NK-92 treated with Interleukin-12 subunit alpha and Interleukin-12 subunit beta, amount 100 ng/mL, for 24 hours (cell line): Measurements from ENCODE around the gene TMEM178B.

Experiments
- DNase-seq: peaks from one replicate; lab custom pipeline; 2025; lab: John Stamatoyannopoulos, UW

Gene TMEM178B

DNA sequence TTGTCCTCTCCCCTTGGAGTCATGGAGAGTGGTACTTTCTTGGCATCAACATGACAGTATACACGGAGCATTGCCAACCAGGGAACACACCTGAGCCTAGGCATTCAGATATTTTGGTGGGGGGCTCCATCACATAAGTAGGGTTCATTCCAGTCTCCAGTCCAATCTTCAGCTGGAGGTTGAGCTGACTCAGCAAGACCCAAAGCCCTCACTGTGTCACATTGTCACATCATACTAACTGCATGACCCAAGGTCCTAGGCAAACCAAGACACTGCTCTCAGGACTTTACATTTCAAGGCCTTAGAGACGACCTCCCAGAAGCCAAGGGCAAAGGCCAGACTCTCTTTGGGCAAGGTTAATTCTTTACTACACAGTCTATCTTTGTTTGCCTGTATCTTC is 190.1 kb downstream of the TMEM178B start:
- no peak for DNase-seq

DNA sequence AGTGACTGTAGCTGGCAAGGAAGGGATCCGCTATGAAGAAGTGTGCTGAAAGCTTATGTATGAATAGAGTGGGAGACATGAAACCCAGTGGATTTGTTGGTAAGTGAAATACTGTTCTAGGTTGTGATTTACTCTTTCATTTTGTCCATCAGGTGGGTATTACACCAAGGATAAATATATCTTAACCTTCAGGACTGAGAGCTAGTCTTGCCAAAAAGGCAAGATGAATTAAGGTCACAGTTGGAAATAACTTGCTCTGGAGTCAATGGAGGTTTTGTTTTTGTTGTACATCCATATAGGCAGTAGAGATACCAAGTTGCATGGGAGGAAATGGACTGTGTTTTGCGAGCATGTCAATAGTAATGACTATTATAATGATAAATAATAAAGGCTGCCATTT is 190.6 kb downstream of the TMEM178B start:
- DNase-seq: no peak

DNA sequence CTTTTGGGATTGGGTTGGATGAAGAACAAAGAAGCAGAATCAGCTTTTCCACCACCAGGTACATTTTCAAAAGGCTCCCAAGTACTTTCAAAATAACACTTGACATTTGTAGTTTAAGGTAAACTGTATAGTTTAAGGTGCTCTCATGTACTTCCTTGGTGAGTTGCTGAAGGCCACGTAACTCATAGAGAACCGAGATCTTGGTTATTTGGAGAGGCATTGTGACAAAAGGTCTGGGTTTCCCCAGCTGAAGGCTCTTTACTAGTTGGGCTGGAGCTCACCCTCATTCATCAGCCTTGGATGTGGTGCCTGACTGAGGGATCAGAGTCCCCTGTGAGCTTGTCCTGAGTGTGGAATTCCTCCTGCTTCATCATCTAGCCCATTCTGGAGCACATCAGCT is 191.8 kb downstream of the TMEM178B start:
- DNase-seq: no peak

DNA sequence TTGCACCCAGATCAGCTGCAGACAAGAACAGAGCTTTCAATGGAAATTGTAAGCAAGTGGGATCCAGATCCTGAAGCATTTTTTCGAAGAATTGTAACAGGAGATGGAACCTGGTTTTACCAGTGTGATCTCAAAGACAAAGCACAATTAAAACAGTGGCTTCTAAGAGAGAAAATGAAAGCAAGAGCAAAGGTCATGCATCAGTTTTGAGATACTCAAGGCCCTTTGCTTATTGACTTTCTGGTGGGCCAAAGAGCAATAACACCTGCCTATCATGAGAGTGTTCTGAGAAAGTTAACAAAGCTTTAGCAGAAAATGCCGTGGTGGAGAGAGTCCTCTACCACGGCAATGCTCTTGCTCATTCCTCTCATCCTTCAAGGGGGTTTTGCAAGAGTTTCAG is 194.8 kb downstream of the TMEM178B start:
- no peak for DNase-seq

DNA sequence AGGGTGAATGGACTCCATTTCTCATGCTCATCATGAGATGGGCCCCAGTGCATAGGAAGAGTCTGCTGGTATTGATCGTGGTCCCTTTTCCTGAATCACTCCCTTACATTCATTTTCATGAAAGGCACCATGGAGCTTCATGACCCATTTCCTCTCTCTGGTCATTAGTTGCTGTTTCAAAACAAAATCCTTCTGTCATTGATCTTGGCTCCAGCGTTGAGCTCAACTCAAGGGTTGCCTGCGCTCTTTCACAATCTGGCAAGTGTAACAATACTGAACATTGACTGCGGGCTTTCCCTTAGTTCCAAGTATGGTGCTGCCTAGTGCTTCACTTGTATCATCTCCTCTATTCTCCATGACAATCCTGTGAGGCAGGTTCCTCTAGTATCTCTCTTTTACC is 197.6 kb downstream of the TMEM178B start:
- DNase-seq: no peak

DNA sequence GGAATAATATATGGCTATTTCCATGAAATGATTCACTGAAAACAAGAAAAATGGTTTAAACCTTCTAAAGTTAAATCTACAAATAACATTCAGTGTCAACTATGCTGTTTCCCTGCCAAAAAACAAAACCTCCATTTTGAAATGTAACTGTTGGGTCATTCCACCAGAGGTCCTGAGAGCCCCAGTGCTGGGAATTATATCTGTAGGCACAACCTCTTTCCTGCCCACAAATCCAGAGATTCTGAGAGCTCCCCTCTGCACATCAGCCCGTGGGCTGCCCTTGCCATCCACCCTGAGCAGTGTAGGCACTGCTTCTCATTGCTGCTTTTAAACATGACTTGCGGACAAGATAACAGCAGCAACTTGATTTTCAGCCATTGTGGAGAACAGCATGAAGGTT is 198.6 kb downstream of the TMEM178B start:
- DNase-seq: no peak

DNA sequence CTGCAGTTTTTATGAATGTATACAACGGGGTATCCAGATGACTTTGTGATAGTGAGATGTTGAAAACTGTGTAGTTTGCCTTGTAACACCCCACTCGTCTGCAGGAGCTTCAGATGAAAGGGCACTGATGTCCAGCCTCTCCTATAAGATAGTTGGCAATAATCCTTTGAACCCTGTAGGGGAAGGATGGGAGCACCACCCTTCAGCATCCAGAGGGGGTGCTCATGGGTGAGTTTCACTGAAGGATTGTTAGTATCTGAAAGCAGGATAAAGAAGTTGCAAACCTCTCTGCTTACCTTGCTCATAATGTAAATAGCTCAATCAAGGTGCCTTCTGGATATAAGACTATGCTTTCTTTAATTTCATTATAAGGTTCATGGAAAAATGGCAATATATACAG is 201.5 kb downstream of the TMEM178B start:
- DNase-seq: no peak

GRCh38 chr7:141276031-141276430 is 202.2 kb downstream of the TMEM178B start:
- DNase-seq: no peak

DNA sequence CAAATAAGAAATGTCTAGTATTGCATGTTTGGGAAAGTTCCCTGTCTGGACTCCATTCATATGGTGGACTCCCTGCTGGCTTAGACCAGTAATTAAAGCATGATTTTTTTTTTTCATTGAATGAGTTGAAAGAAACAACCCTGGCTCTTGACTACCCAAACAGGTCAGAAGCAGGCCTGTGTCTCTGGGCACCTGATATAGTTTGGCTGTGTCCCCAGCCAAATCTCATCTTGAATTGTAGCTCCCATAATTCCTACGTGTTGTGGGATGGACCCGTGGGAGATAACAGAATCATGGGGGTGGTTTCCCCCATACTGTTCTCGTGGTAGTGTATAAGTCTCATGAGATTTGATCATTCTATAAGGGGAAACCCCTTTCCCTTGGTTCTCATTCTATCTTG is 206.2 kb downstream of the TMEM178B start:
- DNase-seq: no peak

DNA sequence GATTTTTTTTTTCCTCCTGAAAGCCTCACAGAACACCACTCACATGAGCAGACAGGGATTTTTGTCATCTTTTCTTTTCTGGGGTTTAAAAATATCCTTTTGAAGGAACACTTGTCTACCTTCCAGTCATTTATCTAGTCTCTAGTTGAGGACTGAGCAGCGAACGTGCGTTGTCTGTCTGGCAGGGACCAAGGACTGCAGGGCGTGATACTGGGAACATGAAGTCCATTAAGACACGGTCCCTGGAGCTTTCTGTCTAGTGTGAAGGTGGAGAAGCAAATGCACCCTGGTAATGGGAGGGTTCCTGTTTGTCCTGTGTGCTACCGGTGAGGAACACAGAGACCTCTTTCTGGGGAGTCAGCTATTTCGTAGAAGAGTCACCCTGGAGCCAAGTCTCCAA is 207.4 kb downstream of the TMEM178B start:
- DNase-seq: no peak

GRCh38 chr7:141286522-141286921 is 212.7 kb downstream of the TMEM178B start:
- no peak for DNase-seq

DNA sequence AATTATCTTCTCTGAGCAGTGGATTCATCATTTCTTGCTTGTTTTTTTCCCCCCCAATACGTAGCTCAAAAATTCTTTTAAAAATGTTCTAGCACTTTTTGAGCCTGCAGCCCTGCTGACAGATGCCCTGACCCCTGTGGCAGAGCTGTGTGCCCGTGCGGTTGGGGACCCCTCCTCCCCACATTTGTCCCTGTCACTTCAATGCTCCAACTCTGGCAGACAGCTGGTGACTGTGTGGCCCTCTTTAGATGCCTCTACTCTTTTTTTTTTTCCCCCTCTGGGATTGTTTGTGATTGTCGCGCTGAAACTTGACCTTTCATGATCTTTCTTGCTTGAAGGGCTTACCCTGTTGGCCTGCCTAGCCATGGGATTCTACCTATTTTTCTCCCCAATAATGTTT is 214.1 kb downstream of the TMEM178B start:
- DNase-seq: no peak

GRCh38 chr7:141288626-141289025 is 214.8 kb downstream of the TMEM178B start:
- no peak for DNase-seq

DNA sequence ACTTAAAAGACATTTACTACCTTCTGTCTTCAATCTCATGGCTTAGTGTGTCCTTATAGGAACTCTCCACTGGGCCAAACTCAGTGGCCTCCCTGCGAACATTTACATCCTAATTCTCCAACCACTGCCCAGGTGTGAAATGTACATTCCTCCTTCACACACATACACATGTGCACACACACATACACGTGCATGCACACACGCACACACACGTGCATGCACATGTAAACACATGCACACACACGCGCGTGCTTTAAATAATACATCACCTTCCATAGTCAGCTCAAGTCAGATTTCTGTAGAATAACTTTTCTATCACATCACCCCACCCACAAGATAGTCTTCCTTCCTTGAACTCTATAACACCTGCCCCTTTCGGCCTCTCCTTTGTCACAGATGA is 216.5 kb downstream of the TMEM178B start:
- no peak for DNase-seq

DNA sequence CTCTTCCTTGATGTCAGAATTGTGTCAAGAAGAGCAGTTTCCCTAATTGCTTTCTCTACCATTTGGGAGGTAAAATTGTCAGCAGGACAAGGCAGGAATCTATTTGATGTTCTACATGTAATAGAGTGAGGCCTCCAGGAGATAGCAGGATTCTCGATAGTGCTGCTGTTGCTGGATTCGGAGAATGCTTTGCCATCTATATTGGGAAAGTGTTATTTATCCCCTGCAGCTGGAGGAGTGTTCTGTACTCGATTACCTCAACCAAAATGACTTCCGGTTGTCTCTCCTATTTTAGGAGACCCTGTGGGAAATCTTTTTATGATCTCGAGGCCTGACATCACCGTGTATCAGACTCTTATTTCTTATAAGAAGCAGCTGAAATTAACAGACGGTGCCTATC is 217.1 kb downstream of the TMEM178B start:
- no peak for DNase-seq

DNA sequence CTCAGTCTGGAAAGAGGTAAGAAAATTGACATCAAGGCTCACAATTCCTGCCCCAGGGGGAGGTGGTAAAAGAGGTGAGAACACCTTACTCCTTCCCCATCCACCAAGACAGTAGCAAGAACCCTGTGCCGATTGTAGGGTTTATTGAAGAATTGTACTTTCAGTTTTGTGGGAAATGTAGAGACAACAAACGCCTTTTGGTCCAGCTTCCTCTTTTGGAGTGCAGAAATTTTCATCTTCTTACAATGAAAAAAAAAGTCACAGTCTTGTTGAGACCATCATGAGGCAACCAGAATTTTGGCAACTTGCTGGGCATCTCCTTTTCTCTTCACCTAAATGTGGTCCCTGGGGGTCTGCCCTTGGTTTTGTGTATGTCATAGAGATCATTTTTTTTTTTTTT is 217.7 kb downstream of the TMEM178B start:
- no peak for DNase-seq

DNA sequence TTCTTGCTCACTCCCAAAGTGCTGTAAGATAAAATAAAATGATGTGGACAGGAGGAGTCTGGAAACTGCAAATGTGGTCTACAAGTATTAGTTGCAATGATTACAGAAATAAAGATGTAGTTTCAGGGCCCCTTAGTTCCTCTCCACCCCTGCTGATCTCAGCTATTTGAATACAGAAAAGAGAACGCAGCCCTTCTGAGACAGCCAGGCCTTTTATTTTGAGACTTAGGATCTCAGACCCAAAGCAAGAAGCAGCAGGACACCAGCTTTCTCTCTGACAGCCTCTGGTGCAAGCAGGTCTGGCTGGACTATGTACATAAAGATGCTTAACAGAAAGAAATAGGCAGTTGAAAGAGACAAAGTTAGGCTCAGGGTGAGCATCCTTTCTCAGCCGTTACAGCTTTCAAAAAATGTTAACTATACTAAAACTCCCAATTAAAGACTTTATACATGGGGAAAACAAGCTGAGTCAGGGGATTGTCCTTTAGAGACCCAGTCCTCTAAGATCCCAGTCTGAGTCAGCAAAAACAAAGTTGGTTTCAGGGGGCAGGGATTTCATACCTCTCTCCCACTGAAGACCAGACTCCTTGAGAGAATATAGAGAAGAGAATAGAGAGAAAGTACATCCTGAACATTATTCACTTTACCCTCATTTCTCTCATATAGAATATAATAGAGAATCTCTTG is 220.4 kb downstream of the TMEM178B start:
- DNase-seq: no peak

- DNase-seq: no peak
Measured at GRCh38 chr7:141295367-141295895, 221.6 kb downstream of the TMEM178B start.

DNA sequence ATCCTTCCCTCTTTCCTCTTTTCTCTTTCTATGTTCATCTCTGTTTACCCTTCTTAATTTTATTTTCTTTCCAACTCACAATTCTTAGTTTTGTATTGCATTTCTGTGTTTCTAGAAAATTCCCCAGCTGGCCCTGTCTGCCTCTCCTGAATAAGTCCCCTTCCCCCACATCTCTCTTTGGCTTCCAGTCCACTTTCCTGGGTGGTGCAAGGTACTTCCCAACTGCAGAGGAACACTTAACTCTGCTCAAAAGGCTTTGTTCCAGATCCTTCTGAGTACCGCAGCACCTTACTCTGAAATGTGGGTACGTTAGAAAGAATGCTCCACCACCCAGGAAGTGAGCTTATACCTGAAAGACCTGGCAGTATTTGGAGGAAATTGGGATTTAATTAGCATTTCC is 227.0 kb downstream of the TMEM178B start:
- no peak for DNase-seq

GRCh38 chr7:141301544-141301943 is 227.7 kb downstream of the TMEM178B start:
- no peak for DNase-seq

GRCh38 chr7:141302617-141303016 is 228.8 kb downstream of the TMEM178B start:
- no peak for DNase-seq

GRCh38 chr7:141304291-141304690 is 230.4 kb downstream of the TMEM178B start:
- no peak for DNase-seq

GRCh38 chr7:141306081-141306480 is 232.2 kb downstream of the TMEM178B start:
- no peak for DNase-seq

DNA sequence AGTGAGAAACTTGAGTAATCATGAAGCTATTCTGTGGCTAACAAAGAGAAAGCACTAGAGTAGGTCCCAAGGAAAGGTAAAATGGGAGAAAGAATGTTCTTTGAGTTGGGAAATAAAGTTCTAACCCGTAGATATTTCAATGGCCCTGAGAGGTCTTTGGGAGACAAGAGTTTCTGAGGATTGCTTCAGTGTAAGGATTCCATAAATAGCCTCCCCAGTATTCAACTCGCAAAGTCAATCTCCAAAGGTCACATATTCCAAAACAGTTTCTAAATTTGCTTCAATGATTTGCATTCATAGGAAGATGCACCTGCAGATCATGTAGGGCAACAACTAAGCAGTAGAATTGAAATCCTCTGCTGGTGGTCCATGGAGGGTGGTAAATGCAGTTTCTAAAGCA is 238.5 kb downstream of the TMEM178B start:
- no peak for DNase-seq
